NB4 (cell line): ENCODE measurements around the gene OTUD3.

ENCODE experiments used
- CTCF ChIP-seq: IDR thresholded peaks from one replicate; pipeline ENCODE4 v1.5.1; 2012; ENCODE audit warnings: low read depth, low read length
- MAX ChIP-seq: IDR thresholded peaks from 2 replicates; pipeline ENCODE4 v1.6.1; 2011; ENCODE audit warnings: low read depth, low read length
- MYC ChIP-seq: IDR thresholded peaks from 2 replicates; pipeline ENCODE4 v1.6.1; 2011; ENCODE audit warnings: low read depth, low read length
- POLR2A ChIP-seq: IDR thresholded peaks from 2 replicates; pipeline ENCODE4 v1.6.1; 2011; ENCODE audit warnings: mild to moderate bottlenecking; ENCODE audit not compliant: insufficient read length; ENCODE audit errors: extremely low read depth

GRCh38 chr1:19869929-19870328 is 12.3 kb upstream of the OTUD3 start:
- no peak for TF ChIP-seq CTCF
- no peak for TF ChIP-seq POLR2A
- TF ChIP-seq MYC, result no peak
- no peak for TF ChIP-seq MAX
